ENCODE data around the gene CEP20. TPM values are rescaled to one million over a fixed set of nuclear protein-coding genes. Genes with fewer than 3 reads are reported as not detected.

CEP20 gene
- total RNA-seq: 19.3 and 22.8 TPM in 2 replicates

GRCh38 chr16:15888072-15888976 lies at the start of gene CEP20:
CEP20 (minus strand) TSS chr16:15888603; CDS start chr16:15888585, 18 bp downstream.

GRCh38 chr16:15856901-15857698 lies 31.3 kb downstream of the CEP20 start, which contains the start of gene MYH11:
MYH11 (minus strand) TSS chr16:15857028; CDS start chr16:15838252, 18,776 bp downstream.

Other genes with a start within 250 kb of the CEP20 start
- 12.6 and 16.8 TPM in 2 replicates for gene MARF1, start 245.4 kb downstream of the CEP20 start, total RNA-seq
- 21.6 and 31.9 TPM in 2 replicates for gene NDE1, start 238.4 kb downstream of the CEP20 start, total RNA-seq
- under 0.01 TPM in 1 of 2 replicates, not detected in the other for gene MYH11, start 31.6 kb downstream of the CEP20 start, total RNA-seq
- 17.8 and 23.7 TPM in 2 replicates for gene ABCC1, start 61.0 kb upstream of the CEP20 start, total RNA-seq

Measured in dermis lymphatic vessel endothelial cell (primary cell).